ENCODE measurements around the gene PLD6. TPM values are rescaled to one million over a fixed set of nuclear protein-coding genes. Genes with fewer than 3 reads are reported as not detected.

Gene PLD6
- total and polyA plus RNA-seq, 2 donors (not counting 1 experiment from before 2014, with no cell fraction given) = 2.0 to 4.1 TPM

- intact Hi-C loops (cut with micrococcal nuclease) = loop anchor here (1.0 to 10.0 kb wide), 4 partner anchors 31 to 514 kb away; partner anchors contain the start of genes COPS3 and PLD6
- H3K9me3 Mint-ChIP-seq (ENCODE audit: insufficient read depth) = no peaks in the 10 kb centered on the region
- H3K4me3 ChIP-seq (ENCODE audit: control extremely low read depth in 1 of 5, extremely low read depth in 1 of 5, insufficient read depth in 1 of 5, low read depth in 2 of 5, low read length in 4 of 5) = peak within 1 kb of the TSS; percentile 83 to 96 (median 91)
- H3K27me3 ChIP-seq (replicated peaks in 1 of 4; ENCODE audit: control extremely low read depth in 1 of 4, control insufficient read depth in 3 of 4, insufficient read depth in 4 of 4, low read length in 3 of 4) = no peaks in the 10 kb centered on the region
- no peaks in the 10 kb centered on the region for H3K9me3 ChIP-seq (ENCODE audit: control extremely low read depth in 1 of 3, control insufficient read depth in 2 of 3, insufficient read depth in 1 of 3, low read length in 2 of 3)
- H3K4me1 ChIP-seq (ENCODE audit: control insufficient read depth in 2 of 2, insufficient read depth in 2 of 2, low read length in 2 of 2) = peaks cover 9 to 21% of the 10 kb centered on the region in 2 donors
- H3K9ac ChIP-seq (ENCODE audit: low read length) = peak within 1 kb of the TSS; percentile 96
- H3K27ac ChIP-seq (ENCODE audit: low read length in 2 of 2) = peak within 1 kb of the TSS; percentile 95 to 100
- TF ChIP-seq EZH2 (IDR thresholded peaks at IDR 0.05; ENCODE audit: borderline replicate concordance, insufficient read depth, low read depth, low read length, poor library complexity, severe bottlenecking) (no peak), CTCF (IDR thresholded peaks at IDR 0.05) (no peak)
- peaks cover 11% of the 10 kb centered on the region for H4K20me1 ChIP-seq (ENCODE audit: control insufficient read depth, insufficient read depth, low read length, poor library complexity, severe bottlenecking)
- DNase-seq = peak; percentile 98
- peak within 1 kb of the TSS; percentile 99 for H3K27ac Mint-ChIP-seq
- H3K36me3 ChIP-seq (replicated peaks in 1 of 2; ENCODE audit: control extremely low read depth in 1 of 2, control insufficient read depth in 1 of 2, extremely low read depth in 1 of 2, insufficient read depth in 2 of 2, low read length in 1 of 2) = peaks cover 0 to 4% of the 10 kb centered on the region in 2 experiments
- H3K4me2 ChIP-seq (replicated peaks; ENCODE audit: low read depth, low read length, poor library complexity, severe bottlenecking) = peak within 1 kb of the TSS; percentile 94
- H2AFZ ChIP-seq (ENCODE audit: insufficient read depth, low read depth, low read length, poor library complexity, severe bottlenecking) = peak within 1 kb of the TSS; percentile 86
- H3K4me3 Mint-ChIP-seq = peak within 1 kb of the TSS; percentile 91
- ChIA-PET CTCF (no interaction called here), POLR2A (interaction anchor here (0.6 to 1.7 kb wide), 6 partner anchors 25 to 1618 kb away, joined by 3 to 8 read pairs (median 4); partner anchors contain the start of genes COPS3 and PLD6)
- WGBS (ENCODE audit: insufficient coverage) = 0% methylated on average over 43 of the region's 53 CpGs
- peaks cover 24% of the 10 kb centered on the region for H3K4me1 Mint-ChIP-seq
- peak; percentile 89 for ATAC-seq (ENCODE audit: low read depth)
- peaks cover 47% of the 10 kb centered on the region for H3K79me2 ChIP-seq (ENCODE audit: control insufficient read depth, insufficient read depth, low read length)
- no peaks in the 10 kb centered on the region for H3K27me3 Mint-ChIP-seq
These were observed 31.1 kb upstream of the PLD6 start, which contains the start of gene FLCN for GRCh38 chr17:17237026-17237799. TSS of gene FLCN (minus strand) at chr17:17237168. CDS start at chr17:17228137, 9,031 bp downstream.
